Transverse colon (tissue), 4 donors: Measurements from ENCODE around the gene BLVRA.

Experiments used
- CTCF ChIP-seq, 5 experiments: fragments of 200-600 bp in 3 of 5; fragments of 450-650 bp in 2 of 5; sonication (generic) in 3 of 5; IDR thresholded peaks; 1 replicate in 2 of 5; 2 replicates in 3 of 5; pipeline ENCODE4 v1.5.1; 2016 to 2017; ENCODE audit warnings: antibody characterized with exemption in 5 of 5, inconsistent platforms in 3 of 5, mild to moderate bottlenecking in 2 of 5, moderate library complexity in 1 of 5
- EP300 ChIP-seq: sonication (generic); formaldehyde crosslinking; IDR thresholded peaks from one replicate; pipeline ENCODE4 v1.6.1; 2017; ENCODE audit warnings: antibody characterized with exemption, low read depth
- POLR2A ChIP-seq: fragments of 450-650 bp; IDR thresholded peaks from one replicate; pipeline ENCODE4 v1.6.1; 2016; ENCODE audit warnings: antibody characterized with exemption, mild to moderate bottlenecking, moderate library complexity
- POLR2AphosphoS5 ChIP-seq, 3 donors: sonication (generic); formaldehyde crosslinking; IDR thresholded peaks; one replicate each; pipeline ENCODE4 v1.6.1; 2016; ENCODE audit warnings: antibody characterized with exemption in 3 of 3

GRCh38 chr7:43771573-43771972 is 13.1 kb downstream of the BLVRA start:
- TF ChIP-seq CTCF (IDR thresholded peaks at IDR 0.05) (no peak), POLR2AphosphoS5 (IDR thresholded peaks at IDR 0.05) (no peak), POLR2A (no peak), EP300 (no peak)
